ENCODE results near the gene ACOX1. TPM values are rescaled to one million over a fixed set of nuclear protein-coding genes. Genes with fewer than 3 reads are reported as not detected.

ACOX1 gene
- total RNA-seq, 2 experiments from 2014 or later = 14.5 to 17.9 TPM

GRCh38 chr17:75896415-75897159 lies 82.4 kb downstream of the ACOX1 start, which contains the start of gene TRIM65:
TRIM65 (minus strand) TSS chr17:75896951; CDS start chr17:75896937, 14 bp downstream.
- no peaks in the 10 kb centered on the region for H3K27me3 ChIP-seq (ENCODE audit: control insufficient read depth in 1 of 2, insufficient read depth in 2 of 2, low read length in 2 of 2)
- POLR2A ChIA-PET = interaction anchor here (0.6 to 3.5 kb wide), 22 partner anchors 9 to 368 kb away, joined by 3 to 74 read pairs (median 6); partner anchors contain the start of genes ACOX1, GALK1, TEN1 and TRIM47
- H3K36me3 ChIP-seq (ENCODE audit: insufficient read depth, low read length) = peaks cover 50% of the 10 kb centered on the region
- peak within 1 kb of the TSS; percentile 78 for H3K27ac Mint-ChIP-seq
- CTCF ChIA-PET = interaction anchor here (0.5 to 2.1 kb wide), 20 partner anchors 8 to 383 kb away, joined by 3 to 50 read pairs (median 5); partner anchors contain the start of genes MRPL38, TRIM47, UNK and WBP2
- ATAC-seq (ENCODE audit: poor library complexity) (peak; percentile 85), DNase-seq (peak; percentile 55 to 91 (median 74))
- H3K36me3 Mint-ChIP-seq (ENCODE audit: low read depth) = peaks cover 44% of the 10 kb centered on the region
- H3K4me3 ChIP-seq (ENCODE audit: low read length) = peak within 1 kb of the TSS; percentile 57
- TF ChIP-seq CTCF (IDR thresholded peaks at IDR 0.05) = peak; percentile 33
- H3K4me1 ChIP-seq (ENCODE audit: insufficient read depth, low read length) = peaks cover 33% of the 10 kb centered on the region
- intact Hi-C loops (cut with DNase I, micrococcal nuclease) = loop anchor here (1.0 to 2.0 kb wide), 4 partner anchors 18 to 114 kb away; partner anchors contain the start of genes TRIM47 (in 1 of the 2) and WBP2 (in 1 of the 2)
- no peaks in the 10 kb centered on the region for H3K27me3 Mint-ChIP-seq
- peaks cover 25% of the 10 kb centered on the region for H3K4me1 Mint-ChIP-seq (ENCODE audit: low read depth)
- H3K9me3 Mint-ChIP-seq = no peaks in the 10 kb centered on the region
- H3K27ac ChIP-seq (ENCODE audit: low read depth in 1 of 2, low read length in 2 of 2) = peak within 1 kb of the TSS in 1 of 2 donors; percentile 29
- H3K9me3 ChIP-seq (ENCODE audit: control insufficient read depth in 1 of 2, insufficient read depth in 1 of 2, low read length in 2 of 2) = no peaks in the 10 kb centered on the region
- H3K4me3 Mint-ChIP-seq = peak within 1 kb of the TSS; percentile 88

GRCh38 chr17:75895370-75896155 lies 83.4 kb downstream of the ACOX1 start:
- Mint-ChIP-seq H3K4me3 (peak overlapping the region; percentile 49), H3K4me1 (ENCODE audit: low read depth) (peaks cover 25% of the 10 kb centered on the region), H3K9me3 (no peaks in the 10 kb centered on the region), H3K27ac (peak overlapping the region; percentile 35), H3K27me3 (no peaks in the 10 kb centered on the region), H3K36me3 (ENCODE audit: low read depth) (peaks cover 36% of the 10 kb centered on the region)
- ChIA-PET CTCF (interaction anchor here (0.7 to 2.1 kb wide), 15 partner anchors 8 to 384 kb away, joined by 3 to 50 read pairs (median 6); partner anchors contain the start of genes MRPL38, TRIM47, UNK and WBP2), POLR2A (interaction anchor here (0.6 to 3.5 kb wide), 18 partner anchors 14 to 131 kb away, joined by 3 to 74 read pairs (median 7); partner anchors contain the start of genes ACOX1, GALK1, TEN1 and TRIM47)
- Histone ChIP-seq H3K4me3 (ENCODE audit: low read length) (peak overlapping the region; percentile 57), H3K27ac (ENCODE audit: low read depth in 1 of 2, low read length in 2 of 2) (no peak overlapping the region), H3K4me1 (ENCODE audit: insufficient read depth, low read length) (peaks cover 33% of the 10 kb centered on the region), H3K36me3 (ENCODE audit: insufficient read depth, low read length) (peaks cover 49% of the 10 kb centered on the region), H3K9me3 (ENCODE audit: control insufficient read depth in 1 of 2, insufficient read depth in 1 of 2, low read length in 2 of 2) (no peaks in the 10 kb centered on the region), H3K27me3 (ENCODE audit: control insufficient read depth in 1 of 2, insufficient read depth in 2 of 2, low read length in 2 of 2) (no peaks in the 10 kb centered on the region)
- ATAC-seq (ENCODE audit: poor library complexity) = no peak
- DNase-seq = peak in 1 of 14 experiments; percentile 41
- intact Hi-C loops (cut with DNase I, micrococcal nuclease) = loop anchor here (1.0 to 2.0 kb wide), 4 partner anchors 17 to 113 kb away; partner anchors contain the start of genes TRIM47 (in 1 of the 2) and WBP2 (in 1 of the 2)
- TF ChIP-seq CTCF (IDR thresholded peaks at IDR 0.05) = no peak

Data from CD4-positive, alpha-beta T cell (primary cell).